T47D (cell line): ENCODE results near the gene DENND6B.

Experiments
- DNase-seq, 2 experiments: peaks; one replicate each; pipeline versions ENCODE4 v3.0.0 to v3.0.0-alpha.2; 2011 to 2012; ENCODE audit warnings: low read depth in 1 of 2, low spot score in 1 of 2
- JUND ChIP-seq: IDR thresholded peaks from 2 replicates; pipeline ENCODE4 v1.6.1; 2012; ENCODE audit warnings: low read depth
- in situ Hi-C: cut with HindIII; loops from 2 replicates; pipeline ENCODE4 v1.10.0; 2016; ENCODE audit warnings: low sequenced_read_pairs, low pct_unique_long_range_greater_than_20kb

DENND6B gene

DNA sequence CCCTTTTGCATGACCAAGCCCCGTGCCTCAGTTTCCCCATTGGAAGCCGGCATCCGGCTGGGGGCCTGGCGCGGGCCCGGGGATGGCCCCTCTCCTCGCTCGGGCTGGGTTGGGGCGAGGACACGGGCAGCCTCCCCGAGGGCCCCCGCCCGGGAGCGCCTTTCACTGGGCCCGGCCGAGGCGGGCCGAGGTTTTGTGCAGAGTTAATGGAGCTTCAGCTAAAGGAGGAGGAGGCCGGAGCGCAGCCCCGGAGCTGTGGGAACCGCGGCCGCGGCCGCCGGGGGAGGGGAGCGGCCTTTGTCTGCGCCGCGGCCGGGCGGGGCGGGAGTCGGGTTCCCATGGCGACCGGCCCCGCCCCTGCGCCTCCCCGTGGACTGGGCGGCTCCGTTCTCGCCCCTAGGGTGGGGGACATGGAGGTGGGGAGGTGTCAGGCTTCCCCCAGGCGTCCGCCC is 55.3 kb downstream of the DENND6B start:
- in situ Hi-C loops, result no loop called here
- no peak for TF ChIP-seq JUND
- DNase-seq, result peak in 1 of 2 experiments; percentile 82

DNA sequence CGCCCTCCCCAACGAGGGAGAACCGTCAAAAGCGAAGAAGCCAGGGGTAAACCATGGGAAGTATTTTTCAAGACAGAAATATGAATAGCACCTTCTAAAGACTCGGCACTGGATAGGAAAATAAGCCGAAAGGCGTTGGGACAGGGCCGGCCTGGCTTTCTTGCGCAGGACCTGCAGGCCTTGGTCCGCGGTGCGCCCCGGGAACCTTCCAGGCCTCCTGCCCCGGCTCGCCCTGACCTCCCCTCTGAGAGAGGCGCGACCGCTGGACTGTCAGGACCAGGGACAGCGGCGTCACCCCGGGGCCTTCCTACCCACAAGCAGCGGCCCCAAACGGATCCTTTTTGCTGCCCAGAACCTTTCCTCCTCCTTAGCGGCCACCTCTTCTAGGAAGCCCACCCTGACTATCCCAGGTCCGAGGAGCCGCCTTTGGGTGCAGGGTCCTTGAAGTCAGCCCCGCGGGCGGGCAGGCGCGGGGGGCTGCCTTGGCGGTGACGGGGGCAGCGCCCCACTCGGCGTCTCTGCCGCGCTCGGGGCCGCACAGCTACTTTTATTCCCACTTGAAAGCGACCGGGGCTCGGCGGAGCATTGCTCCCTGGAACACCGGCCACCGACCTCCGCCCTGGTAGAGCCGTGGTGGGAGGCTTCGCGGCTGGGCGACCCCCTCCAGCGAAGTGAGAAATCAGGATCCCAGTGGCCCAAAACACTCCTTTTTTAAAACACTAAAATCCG is 56.0 kb downstream of the DENND6B start:
- no peak for TF ChIP-seq JUND
- in situ Hi-C loops, result no loop called here
- DNase-seq, result peak in 1 of 2 experiments; percentile 80

DNA sequence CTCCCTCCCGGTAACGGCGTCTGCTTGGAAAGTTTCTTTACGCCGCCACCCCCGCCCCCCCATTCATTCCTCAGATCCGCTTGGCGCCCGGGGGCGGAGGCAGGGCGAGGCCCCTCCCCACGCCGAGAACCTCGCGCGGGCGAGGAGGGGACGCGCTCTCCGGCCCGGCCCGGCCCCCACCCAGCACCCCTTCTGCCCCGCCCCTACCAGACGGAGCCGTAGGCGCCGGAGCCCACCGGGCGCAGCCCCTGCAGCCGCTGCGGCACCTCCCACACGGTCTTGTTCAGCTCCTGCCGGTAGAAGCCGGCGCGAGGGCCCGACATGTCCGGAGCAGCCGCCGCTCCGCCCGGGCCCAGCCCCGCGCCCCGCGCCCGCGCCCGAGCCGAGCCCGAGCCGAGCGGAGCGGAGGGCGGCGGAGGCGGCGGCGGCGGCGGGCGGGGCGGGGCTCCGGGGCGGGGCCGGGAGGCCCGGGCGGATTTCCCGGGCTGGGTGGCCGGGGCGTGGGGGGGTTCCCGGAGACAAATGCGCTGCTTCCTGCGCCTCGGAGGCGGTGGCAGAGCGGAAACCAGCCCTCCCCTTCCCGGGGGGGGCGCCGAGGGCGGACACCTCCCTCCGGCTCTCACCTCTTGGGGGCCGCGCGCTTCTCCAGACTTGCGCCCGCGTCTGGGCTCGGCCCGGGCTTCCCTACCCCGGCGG is 56.7 kb downstream of the DENND6B start, which contains the start of gene MAPK11:
Gene MAPK11, minus strand, starts transcription at position 411 of the 696 bp plus-strand sequence. Its CDS starts 88 bp downstream, at position 323.
- in situ Hi-C loops, result no loop called here
- no peak for TF ChIP-seq JUND
- peak in 1 of 2 experiments; percentile 79 for DNase-seq

DNA sequence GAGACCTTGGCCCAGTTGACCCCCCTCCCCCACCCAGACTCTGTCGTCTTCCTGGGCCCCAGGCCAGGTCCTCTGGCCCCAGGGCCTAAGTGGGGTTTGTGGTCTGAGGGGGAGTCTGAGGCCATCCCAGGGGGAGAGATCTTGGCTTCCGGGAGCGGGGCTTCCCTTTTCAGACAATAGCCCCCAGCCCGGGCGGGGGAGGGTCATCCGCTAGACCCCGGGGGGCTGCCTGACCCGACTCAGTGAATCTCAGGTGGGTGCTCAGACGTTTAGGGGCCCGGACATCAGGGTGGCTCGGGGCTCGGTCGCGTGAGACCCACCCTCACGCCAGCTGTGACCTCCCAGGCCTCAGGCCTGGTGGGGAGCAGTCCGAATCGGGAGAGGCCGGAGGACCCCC is 57.2 kb downstream of the DENND6B start:
- DNase-seq, result no peak
- TF ChIP-seq JUND, result no peak
- in situ Hi-C loops, result no loop called here

DNA sequence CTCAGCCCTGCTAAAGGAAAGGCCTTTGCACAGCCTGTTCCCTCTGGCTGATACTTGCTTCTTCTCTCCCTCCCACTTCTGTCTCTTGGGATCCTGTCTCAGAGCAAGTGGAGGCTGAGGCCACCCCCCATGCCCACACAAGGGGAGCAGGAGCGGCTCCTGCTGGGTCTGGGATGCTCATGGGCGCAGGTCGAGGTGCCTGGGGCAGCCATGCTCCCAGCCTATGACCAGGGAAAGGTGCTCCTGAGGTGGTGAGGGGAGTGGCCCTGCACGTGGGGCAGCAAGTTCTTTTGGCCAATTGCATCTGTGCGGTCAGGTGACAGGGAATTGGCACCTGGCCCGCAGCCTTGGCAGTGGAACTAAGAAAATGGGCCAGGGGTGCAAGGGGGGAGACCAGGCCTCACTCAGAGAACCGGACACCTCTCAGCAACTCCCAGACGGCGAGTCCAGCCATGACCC is 58.1 kb downstream of the DENND6B start:
- DNase-seq, result peak; percentile 73 to 81
- no peak for TF ChIP-seq JUND
- in situ Hi-C loops, result no loop called here

DNA sequence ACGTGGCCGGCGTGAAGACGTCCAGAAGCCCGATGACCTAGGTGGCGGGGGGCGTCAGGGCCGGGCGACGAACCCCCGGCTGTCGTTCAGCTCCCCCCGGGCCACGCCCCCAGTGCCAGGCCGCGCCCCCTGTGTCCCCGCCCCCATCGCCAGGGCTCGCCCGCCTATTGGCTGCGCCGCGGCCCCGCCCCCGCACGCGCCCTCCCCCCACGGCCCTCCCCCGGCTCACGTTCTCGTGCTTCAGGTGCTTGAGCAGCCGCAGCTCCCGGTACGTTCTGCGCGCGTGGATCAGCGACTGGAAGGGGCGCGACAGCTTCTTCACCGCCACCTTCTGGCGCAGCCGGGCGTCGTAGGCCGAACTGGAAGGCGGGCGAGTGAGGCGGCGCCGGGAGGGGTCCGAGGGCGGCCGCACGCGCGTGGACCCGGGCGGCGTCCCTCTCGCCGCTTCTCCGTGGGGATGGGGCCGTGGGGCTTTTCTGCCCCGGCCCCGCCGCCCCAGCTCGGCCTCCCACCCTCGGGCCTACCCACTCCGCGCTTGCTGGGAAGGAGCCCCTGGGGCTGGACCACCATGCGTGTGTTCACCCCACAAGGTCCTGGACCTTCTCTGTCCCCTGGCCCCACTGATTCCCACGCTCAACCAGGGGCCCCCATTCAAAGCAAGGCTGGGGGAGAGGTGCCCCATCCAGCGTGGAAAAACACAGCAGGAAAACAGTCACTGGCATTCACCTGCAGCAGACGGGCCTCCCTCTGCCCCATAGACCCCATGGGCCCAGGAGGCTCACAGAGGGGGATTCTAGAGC is 59.0 kb downstream of the DENND6B start:
- TF ChIP-seq JUND, result no peak
- in situ Hi-C loops, result no loop called here
- DNase-seq, result peak; percentile 73 to 90

DNA sequence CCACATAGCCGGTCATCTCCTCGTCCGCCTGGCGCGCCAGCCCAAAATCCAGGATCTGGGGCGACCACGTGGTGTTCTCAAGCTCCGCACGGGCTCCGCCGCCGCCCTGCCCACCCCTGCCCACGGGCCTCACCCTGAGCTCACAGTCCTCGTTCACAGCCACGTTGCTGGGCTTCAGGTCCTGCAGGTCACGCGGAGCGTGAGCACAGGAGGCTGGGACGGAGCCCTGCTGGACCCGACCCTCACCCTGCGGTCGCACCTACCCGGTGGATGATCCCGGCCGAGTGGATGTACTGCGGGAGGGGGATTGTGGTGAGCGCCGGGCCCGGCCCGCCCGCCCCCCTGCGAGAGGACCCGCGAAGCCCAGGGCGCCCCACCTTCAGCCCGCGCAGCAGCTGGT is 59.8 kb downstream of the DENND6B start:
- no peak for TF ChIP-seq JUND
- DNase-seq, result no peak
- in situ Hi-C loops, result no loop called here

DNA sequence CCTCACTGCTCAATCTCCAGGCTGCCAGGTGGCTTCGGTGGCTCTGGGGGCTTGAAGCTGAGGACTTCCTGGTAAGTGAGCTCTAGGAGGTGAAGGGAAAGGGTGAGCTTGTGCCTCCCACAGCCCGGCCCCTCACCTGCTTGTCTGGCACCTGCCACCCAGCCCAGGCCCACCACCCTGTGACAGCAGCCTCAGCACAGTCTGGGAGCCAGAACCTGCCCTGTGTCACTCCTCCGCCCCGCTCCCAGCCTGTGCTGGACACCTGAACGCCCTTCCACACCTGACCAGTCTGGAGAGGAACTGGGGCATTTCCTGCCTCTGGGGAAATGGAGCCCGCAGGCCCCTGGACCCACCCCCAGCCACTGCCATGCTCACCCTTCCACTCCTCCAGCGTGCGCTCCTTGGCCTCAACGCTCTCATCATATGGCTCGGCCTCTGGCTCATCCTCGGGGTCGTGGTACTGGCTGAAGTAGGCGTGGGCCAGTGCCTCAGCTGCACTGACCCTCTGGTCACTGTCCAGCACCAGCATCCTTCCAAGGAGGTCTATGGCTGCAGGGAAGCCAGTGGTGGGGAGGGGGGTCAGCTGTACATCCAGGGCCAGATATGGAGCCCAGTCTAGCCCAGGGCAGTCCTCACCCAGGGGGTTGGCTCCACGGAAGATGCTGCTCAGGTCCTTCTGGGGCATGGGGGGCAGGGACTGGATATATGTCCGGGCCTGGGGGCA is 61.7 kb downstream of the DENND6B start:
- TF ChIP-seq JUND, result no peak
- in situ Hi-C loops, result no loop called here
- DNase-seq, result no peak

DNA sequence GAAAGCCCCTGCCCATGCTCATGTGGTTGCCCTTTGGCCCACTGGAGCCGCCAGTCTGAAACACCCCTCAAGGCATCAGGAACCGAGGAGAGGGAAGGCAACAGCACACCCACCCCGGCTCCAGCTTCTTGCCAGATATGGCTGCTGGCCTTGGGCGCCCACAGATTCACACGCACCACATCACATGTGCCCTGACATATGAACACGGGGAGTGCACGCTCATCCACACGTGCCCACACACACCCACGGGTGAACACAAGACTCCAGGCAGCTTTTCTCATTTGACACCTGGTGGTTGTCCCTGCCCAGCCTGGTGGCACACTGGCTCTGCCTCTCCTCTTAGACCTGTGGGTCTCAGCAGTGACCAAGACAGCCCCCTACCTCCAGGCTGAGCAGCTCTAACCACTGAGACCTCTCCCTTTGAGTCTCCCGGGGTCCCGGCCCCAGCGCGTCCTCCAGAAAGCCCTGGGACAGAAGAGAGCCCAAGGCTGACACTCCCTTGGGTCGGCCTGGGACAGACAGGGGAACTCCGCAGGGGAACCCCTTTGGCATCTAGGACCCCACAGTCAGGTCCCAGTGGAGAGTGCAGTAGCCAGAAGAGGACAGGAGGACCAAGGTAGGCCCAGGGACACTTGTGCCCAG is 62.6 kb downstream of the DENND6B start:
- DNase-seq, result no peak
- no peak for TF ChIP-seq JUND
- in situ Hi-C loops, result no loop called here

DNA sequence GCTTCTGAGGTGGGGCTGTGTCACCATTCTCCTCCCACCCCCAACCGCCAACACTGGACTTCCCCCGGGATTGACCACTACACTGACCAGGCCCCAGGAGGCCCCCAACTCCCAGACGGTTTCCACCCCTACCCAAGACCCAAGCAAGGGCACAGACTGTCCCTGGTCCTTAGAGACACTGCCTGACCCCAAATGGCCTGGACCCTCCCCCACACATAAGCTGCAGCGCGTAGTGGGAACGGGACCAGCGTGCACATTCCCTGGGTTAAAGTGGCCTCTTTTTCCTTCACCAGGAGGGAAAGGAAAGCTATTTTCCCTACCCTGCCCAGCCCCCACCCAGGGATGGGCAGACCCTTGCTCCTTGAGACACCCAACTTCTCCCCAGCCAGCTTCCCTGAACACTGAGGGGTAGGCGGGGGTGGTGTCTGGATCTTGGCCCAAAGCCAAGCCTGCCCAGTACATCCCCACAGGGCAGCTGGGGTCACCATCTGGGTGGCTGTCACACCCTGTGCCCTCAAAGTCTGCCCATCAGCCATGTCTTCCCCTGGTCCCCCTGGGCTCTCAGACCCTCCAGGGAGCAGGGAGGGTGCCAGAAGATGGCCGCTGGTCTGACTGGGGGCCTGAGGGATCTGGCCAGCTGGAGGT is 63.7 kb downstream of the DENND6B start:
- DNase-seq, result no peak
- in situ Hi-C loops, result no loop called here
- TF ChIP-seq JUND, result no peak

DNA sequence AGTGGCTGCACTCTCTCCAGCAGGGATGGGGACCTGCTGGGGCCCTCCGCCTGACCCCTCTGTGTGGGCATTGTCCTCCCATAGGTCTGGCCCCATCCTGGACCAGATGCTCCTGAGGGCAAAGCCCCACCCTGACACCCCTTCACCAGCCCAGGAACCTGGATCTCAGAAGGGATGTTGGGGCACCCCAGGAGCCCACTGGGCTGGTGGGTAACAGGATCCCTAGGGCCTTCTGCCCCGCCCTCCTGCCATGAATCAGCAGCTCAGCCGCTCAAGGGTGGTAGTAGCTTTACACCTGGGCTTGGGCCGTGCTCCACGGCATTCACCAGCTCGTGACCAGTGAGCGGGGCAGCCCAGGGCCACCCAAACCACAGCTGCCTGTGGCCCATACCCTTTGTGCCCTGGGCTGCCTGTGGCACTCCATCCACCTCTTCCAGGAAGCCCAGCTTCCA is 64.3 kb downstream of the DENND6B start:
- DNase-seq, result no peak
- in situ Hi-C loops, result no loop called here
- TF ChIP-seq JUND, result no peak
